Activated CD4-positive, alpha-beta T cell treated with anti-CD3 and anti-CD28 coated beads, Interleukin-2, amount 10 ng/mL, durations not matched to agents 24 days and 14 days (primary cell): ENCODE measurements around the gene MED26. TPM values are rescaled to one million over a fixed set of nuclear protein-coding genes. Genes with fewer than 3 reads are reported as not detected.

Source experiments
- DNase-seq: peaks from one replicate; pipeline ENCODE4 v3.0.0; 2022
- H3K27ac Mint-ChIP-seq: one replicate; pipeline ENCODE4 v1.8.0; 2022; ENCODE audit warnings: mild to moderate bottlenecking, mixed read lengths
- H3K27me3 Mint-ChIP-seq: one replicate; pipeline ENCODE4 v1.8.0; 2022; ENCODE audit warnings: mixed read lengths
- H3K36me3 Mint-ChIP-seq: one replicate; pipeline ENCODE4 v1.8.0; 2022; ENCODE audit warnings: low read depth, mild to moderate bottlenecking, mixed read lengths
- H3K4me1 Mint-ChIP-seq: one replicate; pipeline ENCODE4 v1.8.0; 2021; ENCODE audit warnings: mixed read lengths
- H3K4me3 Mint-ChIP-seq: one replicate; pipeline ENCODE4 v1.8.0; 2022; ENCODE audit warnings: mild to moderate bottlenecking, moderate library complexity, mixed read lengths
- H3K9me3 Mint-ChIP-seq: one replicate; pipeline ENCODE4 v1.8.0; 2021; ENCODE audit warnings: mixed read lengths
- intact Hi-C: fragments of 100-400 bp; cut with micrococcal nuclease; formaldehyde crosslinking; loops from one replicate; pipeline ENCODE4 v1.15.1; 2023
- total RNA-seq: library from RNA; stranded (reverse); gene quantifications from 2 replicates; pipeline ENCODE4 v1.2.3, GENCODE V29; 2022

The MED26 gene
- total RNA-seq, 1 donor from 2014 or later, result 15.5 TPM

GRCh38 chr19:16536130-16536529, 91.9 kb downstream of the MED26 start:
- intact Hi-C loops, result no loop called here
- H3K27me3 Mint-ChIP-seq, result no peaks in the 10 kb centered on the region
- no peak overlapping the region for H3K27ac Mint-ChIP-seq
- no peaks in the 10 kb centered on the region for H3K9me3 Mint-ChIP-seq
- H3K4me1 Mint-ChIP-seq, result peaks cover 21% of the 10 kb centered on the region
- H3K36me3 Mint-ChIP-seq, result peaks cover 75% of the 10 kb centered on the region
- no peak overlapping the region for H3K4me3 Mint-ChIP-seq
- no peak for DNase-seq

GRCh38 chr19:16535381-16535780, 92.6 kb downstream of the MED26 start:
- Mint-ChIP-seq H3K4me1 (peaks cover 18% of the 10 kb centered on the region), H3K27ac (no peak overlapping the region), H3K27me3 (no peaks in the 10 kb centered on the region), H3K4me3 (no peak overlapping the region), H3K36me3 (peaks cover 71% of the 10 kb centered on the region), H3K9me3 (no peaks in the 10 kb centered on the region)
- intact Hi-C loops, result no loop called here
- DNase-seq, result no peak

- Mint-ChIP-seq H3K27ac (no peak overlapping the region), H3K4me1 (peaks cover 5% of the 10 kb centered on the region), H3K36me3 (peaks cover 66% of the 10 kb centered on the region), H3K27me3 (no peaks in the 10 kb centered on the region), H3K4me3 (no peak overlapping the region), H3K9me3 (no peaks in the 10 kb centered on the region)
- no peak for DNase-seq
- intact Hi-C loops, result no loop called here
These were observed 95.4 kb downstream of the MED26 start for GRCh38 chr19:16532440-16533234.

GRCh38 chr19:16531380-16531669, 96.7 kb downstream of the MED26 start:
- Mint-ChIP-seq H3K36me3 (peaks cover 60% of the 10 kb centered on the region), H3K4me1 (no peaks in the 10 kb centered on the region), H3K27ac (no peak overlapping the region), H3K9me3 (no peaks in the 10 kb centered on the region), H3K4me3 (no peak overlapping the region), H3K27me3 (no peaks in the 10 kb centered on the region)
- intact Hi-C loops, result no loop called here
- DNase-seq, result no peak

GRCh38 chr19:16530540-16531379, 97.2 kb downstream of the MED26 start:
- intact Hi-C loops, result no loop called here
- no peak for DNase-seq
- no peaks in the 10 kb centered on the region for H3K9me3 Mint-ChIP-seq
- peaks cover 59% of the 10 kb centered on the region for H3K36me3 Mint-ChIP-seq
- no peaks in the 10 kb centered on the region for H3K4me1 Mint-ChIP-seq
- H3K27ac Mint-ChIP-seq, result no peak overlapping the region
- no peak overlapping the region for H3K4me3 Mint-ChIP-seq
- H3K27me3 Mint-ChIP-seq, result no peaks in the 10 kb centered on the region

- Mint-ChIP-seq H3K36me3 (peaks cover 56% of the 10 kb centered on the region), H3K4me3 (no peak overlapping the region), H3K9me3 (no peaks in the 10 kb centered on the region), H3K27ac (no peak overlapping the region), H3K4me1 (no peaks in the 10 kb centered on the region), H3K27me3 (no peaks in the 10 kb centered on the region)
- intact Hi-C loops, result no loop called here
- no peak for DNase-seq
These were observed 98.4 kb downstream of the MED26 start for GRCh38 chr19:16529466-16530144.

- no peaks in the 10 kb centered on the region for H3K27me3 Mint-ChIP-seq
- H3K27ac Mint-ChIP-seq, result no peak overlapping the region
- peak; percentile 82 for DNase-seq
- H3K9me3 Mint-ChIP-seq, result no peaks in the 10 kb centered on the region
- intact Hi-C loops, result no loop called here
- no peak overlapping the region for H3K4me3 Mint-ChIP-seq
- no peaks in the 10 kb centered on the region for H3K4me1 Mint-ChIP-seq
- H3K36me3 Mint-ChIP-seq, result peaks cover 57% of the 10 kb centered on the region
These were observed 100.0 kb downstream of the MED26 start for GRCh38 chr19:16527971-16528521.

- Mint-ChIP-seq H3K36me3 (peaks cover 63% of the 10 kb centered on the region), H3K27ac (no peak overlapping the region), H3K9me3 (no peaks in the 10 kb centered on the region), H3K27me3 (no peaks in the 10 kb centered on the region), H3K4me3 (no peak overlapping the region), H3K4me1 (no peaks in the 10 kb centered on the region)
- intact Hi-C loops, result no loop called here
- DNase-seq, result no peak
These were observed 100.6 kb downstream of the MED26 start for GRCh38 chr19:16527334-16527935.

- Mint-ChIP-seq H3K36me3 (peaks cover 56% of the 10 kb centered on the region), H3K4me1 (no peaks in the 10 kb centered on the region), H3K27ac (no peak overlapping the region), H3K27me3 (no peaks in the 10 kb centered on the region), H3K4me3 (no peak overlapping the region), H3K9me3 (no peaks in the 10 kb centered on the region)
- DNase-seq, result no peak
- intact Hi-C loops, result no loop called here
These were observed 102.1 kb downstream of the MED26 start for GRCh38 chr19:16525751-16526481.

GRCh38 chr19:16524991-16525734, 102.8 kb downstream of the MED26 start:
- Mint-ChIP-seq H3K4me1 (no peaks in the 10 kb centered on the region), H3K9me3 (no peaks in the 10 kb centered on the region), H3K4me3 (no peak overlapping the region), H3K27me3 (no peaks in the 10 kb centered on the region), H3K27ac (no peak overlapping the region), H3K36me3 (peaks cover 59% of the 10 kb centered on the region)
- intact Hi-C loops, result no loop called here
- DNase-seq, result no peak
